NCI-H446 treated with DMSO at 0.1 percent for 48 hours (cell line): ENCODE measurements around the gene SBNO2.

Experiments
- DNase-seq: peaks from one replicate; lab custom pipeline; 2025; lab: John Stamatoyannopoulos, UW

SBNO2 gene

GRCh38 chr19:1153891-1154730 lies 20.0 kb downstream of the SBNO2 start:
- DNase-seq, result no peak

- DNase-seq, result no peak
Measured at GRCh38 chr19:1151917-1152587, 22.0 kb downstream of the SBNO2 start.

- no peak for DNase-seq
Measured at GRCh38 chr19:1151037-1151724, 22.9 kb downstream of the SBNO2 start.

- DNase-seq, result no peak
Measured at GRCh38 chr19:1150333-1151036, 23.6 kb downstream of the SBNO2 start.

GRCh38 chr19:1149259-1150045 lies 24.6 kb downstream of the SBNO2 start:
- DNase-seq, result no peak

- no peak for DNase-seq
Measured at GRCh38 chr19:1147934-1148549, 26.0 kb downstream of the SBNO2 start.

GRCh38 chr19:1146858-1147780 lies 26.9 kb downstream of the SBNO2 start:
- no peak for DNase-seq

GRCh38 chr19:1146412-1146699 lies 27.7 kb downstream of the SBNO2 start:
- no peak for DNase-seq

- no peak for DNase-seq
Measured at GRCh38 chr19:1145635-1146411, 28.2 kb downstream of the SBNO2 start.

GRCh38 chr19:1144741-1145140 lies 29.3 kb downstream of the SBNO2 start:
- DNase-seq, result no peak

- DNase-seq, result no peak
Measured at GRCh38 chr19:1143828-1144399, 30.2 kb downstream of the SBNO2 start.

- DNase-seq, result no peak
Measured at GRCh38 chr19:1141944-1142343, 32.1 kb downstream of the SBNO2 start.

- DNase-seq, result no peak
Measured at GRCh38 chr19:1140272-1141027, 33.6 kb downstream of the SBNO2 start.

GRCh38 chr19:1139126-1139525 lies 34.9 kb downstream of the SBNO2 start:
- DNase-seq, result no peak

GRCh38 chr19:1138121-1138520 lies 35.9 kb downstream of the SBNO2 start:
- no peak for DNase-seq

GRCh38 chr19:1136621-1137317 lies 37.3 kb downstream of the SBNO2 start:
- DNase-seq, result no peak

GRCh38 chr19:1136201-1136600 lies 37.9 kb downstream of the SBNO2 start:
- DNase-seq, result no peak

- DNase-seq, result no peak
Measured at GRCh38 chr19:1135454-1135853, 38.6 kb downstream of the SBNO2 start.
